OCI-LY7 (cell line): Measurements from ENCODE around the gene LFNG. TPM values are rescaled to one million over a fixed set of nuclear protein-coding genes. Genes with fewer than 3 reads are reported as not detected.

Experiments
- BruUV-seq: library from RNA; stranded (reverse); fragments of 400-500 nt; replicated peaks from 2 replicates; lab custom pipeline; 2021; lab: Mats Ljungman, UMichigan
- CTCF ChIA-PET: fragments of 300-600 bp; sonication (Branson Sonifier 250); formaldehyde crosslinking; loops from one replicate; lab custom pipeline; 2022; ENCODE audit warnings: antibody characterized with exemption; ENCODE audit not compliant: unreplicated experiment; lab: Charles Lee
- POLR2A ChIA-PET: fragments of 300-600 bp; sonication (Branson Sonifier 250); formaldehyde crosslinking; loops from one replicate; lab custom pipeline; 2022; ENCODE audit warnings: antibody characterized with exemption; lab: Charles Lee
- DNase-seq: peaks from one replicate; pipeline ENCODE4 v3.0.0-alpha.2; 2015; ENCODE audit warnings: low spot score
- H2AFZ ChIP-seq: fragments of 200-600 bp; sonication (generic), shearing (Covaris generic); 2 replicates; pipeline ENCODE4 v1.6.1; 2014; ENCODE audit warnings: mild to moderate bottlenecking, antibody characterized with exemption, low read length, moderate library complexity
- H3K27ac ChIP-seq: fragments of 200-600 bp; sonication (generic); 2 replicates; pipeline ENCODE4 v1.5.1; 2014; ENCODE audit warnings: mixed run types, low read depth, mild to moderate bottlenecking, moderate library complexity, low read length, inconsistent platforms; ENCODE audit not compliant: poor library complexity, severe bottlenecking
- H3K36me3 ChIP-seq: fragments of 200-600 bp; sonication (generic); 2 replicates; pipeline ENCODE4 v1.6.1; 2014; ENCODE audit warnings: mild to moderate bottlenecking, antibody characterized with exemption, low read length, moderate library complexity, mixed read lengths; ENCODE audit not compliant: insufficient read depth
- H3K4me1 ChIP-seq: fragments of 200-600 bp; sonication (generic); 2 replicates; pipeline ENCODE4 v1.5.1; 2014; ENCODE audit warnings: mild to moderate bottlenecking, low read length; ENCODE audit not compliant: insufficient read depth, poor library complexity, severe bottlenecking
- H3K4me2 ChIP-seq: fragments of 200-600 bp; sonication (generic); 2 replicates; pipeline ENCODE4 v1.6.1; 2014; ENCODE audit warnings: mild to moderate bottlenecking, low read length
- H3K4me3 ChIP-seq: fragments of 200-600 bp; sonication (generic); 2 replicates; pipeline ENCODE4 v1.5.1; 2014; ENCODE audit warnings: mild to moderate bottlenecking, low read depth, low read length; ENCODE audit not compliant: poor library complexity, severe bottlenecking
- H3K79me2 ChIP-seq: fragments of 200-600 bp; sonication (generic); 2 replicates; pipeline ENCODE4 v1.6.1; 2016; ENCODE audit warnings: low read depth, mild to moderate bottlenecking, low read length, moderate library complexity, mixed read lengths; ENCODE audit not compliant: insufficient read depth
- H3K9me2 ChIP-seq: fragments of 200-600 bp; sonication (generic); 2 replicates; pipeline ENCODE4 v1.6.1; 2016; ENCODE audit warnings: mild to moderate bottlenecking, low read length, mixed read lengths; ENCODE audit not compliant: insufficient read depth
- H3K9me3 ChIP-seq: fragments of 200-600 bp; sonication (generic); 2 replicates; pipeline ENCODE4 v1.6.1; 2014; ENCODE audit warnings: mild to moderate bottlenecking, mixed run types, low read length, mixed read lengths
- H4K20me1 ChIP-seq: fragments of 200-600 bp; sonication (generic); 2 replicates; pipeline ENCODE4 v1.6.1; 2014; ENCODE audit warnings: mild to moderate bottlenecking, antibody characterized with exemption, low read length, moderate library complexity, mixed read lengths; ENCODE audit not compliant: insufficient read depth
- EZH2phosphoT487 ChIP-seq: fragments of 200-600 bp; sonication (generic); IDR thresholded peaks from 2 replicates; pipeline ENCODE4 v1.6.1; 2018; ENCODE audit warnings: low read depth, borderline replicate concordance, mild to moderate bottlenecking, mixed run types, antibody characterized with exemption, low read length, moderate library complexity, mixed read lengths
- intact Hi-C: fragments of 100-400 bp; cut with micrococcal nuclease; formaldehyde crosslinking; loops from one replicate; pipeline ENCODE4 v1.10.0; 2022; ENCODE audit not compliant: unreplicated experiment
- total RNA-seq, 2 experiments: library from RNA; depleted of rRNA in 1 of 2; stranded (reverse); fragments of >200 nt in 1 of 2; shearing (Covaris generic) in 1 of 2; gene quantifications; 2 replicates each; pipeline ENCODE4 v1.2.3, GENCODE V29; 2014 to 2022
- TF ChIP-seq, protein P1 (sequence below): fragments of 200-600 bp; sonication (generic); conservative IDR thresholded peaks from 2 replicates; pipeline ENCODE4 v1.5.1; 2014; ENCODE audit warnings: mild to moderate bottlenecking, antibody characterized with exemption, low read length, moderate library complexity, mixed read lengths

The LFNG gene
- total RNA-seq, 2 experiments from 2014 or later: 1.2 to 2.1 TPM

DNA sequence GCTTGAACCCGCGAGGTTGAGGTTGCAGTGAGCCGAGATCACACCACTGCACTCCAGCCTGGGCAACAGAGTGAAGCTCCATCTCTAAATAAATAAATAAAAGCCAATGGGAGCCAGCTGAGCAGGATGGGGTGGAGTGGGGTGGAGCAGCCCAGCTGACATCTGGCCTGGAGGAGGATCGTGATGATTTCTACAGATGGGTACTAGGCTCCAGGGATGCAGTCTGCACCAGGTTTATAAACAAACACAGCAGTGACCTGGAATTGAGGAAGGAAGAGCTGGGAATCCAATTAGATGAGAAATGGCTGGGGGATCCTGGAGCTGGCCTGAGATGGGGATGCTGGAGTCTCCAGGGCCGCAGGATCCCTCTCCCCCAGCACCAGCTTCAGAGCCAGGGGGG is 36.1 kb upstream of the LFNG start:
- H3K4me2 ChIP-seq: no peak overlapping the region
- no peaks in the 10 kb centered on the region for H3K9me2 ChIP-seq
- intact Hi-C loops: no loop called here
- BruUV-seq: no TSS peak
- no peaks in the 10 kb centered on the region for H4K20me1 ChIP-seq
- POLR2A ChIA-PET: no interaction called here
- no peak overlapping the region for H3K4me3 ChIP-seq
- H3K27ac ChIP-seq: no peak overlapping the region
- H3K4me1 ChIP-seq: no peaks in the 10 kb centered on the region
- TF ChIP-seq, protein P1, sequence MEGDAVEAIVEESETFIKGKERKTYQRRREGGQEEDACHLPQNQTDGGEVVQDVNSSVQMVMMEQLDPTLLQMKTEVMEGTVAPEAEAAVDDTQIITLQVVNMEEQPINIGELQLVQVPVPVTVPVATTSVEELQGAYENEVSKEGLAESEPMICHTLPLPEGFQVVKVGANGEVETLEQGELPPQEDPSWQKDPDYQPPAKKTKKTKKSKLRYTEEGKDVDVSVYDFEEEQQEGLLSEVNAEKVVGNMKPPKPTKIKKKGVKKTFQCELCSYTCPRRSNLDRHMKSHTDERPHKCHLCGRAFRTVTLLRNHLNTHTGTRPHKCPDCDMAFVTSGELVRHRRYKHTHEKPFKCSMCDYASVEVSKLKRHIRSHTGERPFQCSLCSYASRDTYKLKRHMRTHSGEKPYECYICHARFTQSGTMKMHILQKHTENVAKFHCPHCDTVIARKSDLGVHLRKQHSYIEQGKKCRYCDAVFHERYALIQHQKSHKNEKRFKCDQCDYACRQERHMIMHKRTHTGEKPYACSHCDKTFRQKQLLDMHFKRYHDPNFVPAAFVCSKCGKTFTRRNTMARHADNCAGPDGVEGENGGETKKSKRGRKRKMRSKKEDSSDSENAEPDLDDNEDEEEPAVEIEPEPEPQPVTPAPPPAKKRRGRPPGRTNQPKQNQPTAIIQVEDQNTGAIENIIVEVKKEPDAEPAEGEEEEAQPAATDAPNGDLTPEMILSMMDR: no peak
- TF ChIP-seq EZH2phosphoT487: no peak
- H3K36me3 ChIP-seq: no peaks in the 10 kb centered on the region
- H3K79me2 ChIP-seq: no peaks in the 10 kb centered on the region
- no peaks in the 10 kb centered on the region for H3K9me3 ChIP-seq
- no peak for DNase-seq
- no peak overlapping the region for H2AFZ ChIP-seq
- CTCF ChIA-PET: no interaction called here

DNA sequence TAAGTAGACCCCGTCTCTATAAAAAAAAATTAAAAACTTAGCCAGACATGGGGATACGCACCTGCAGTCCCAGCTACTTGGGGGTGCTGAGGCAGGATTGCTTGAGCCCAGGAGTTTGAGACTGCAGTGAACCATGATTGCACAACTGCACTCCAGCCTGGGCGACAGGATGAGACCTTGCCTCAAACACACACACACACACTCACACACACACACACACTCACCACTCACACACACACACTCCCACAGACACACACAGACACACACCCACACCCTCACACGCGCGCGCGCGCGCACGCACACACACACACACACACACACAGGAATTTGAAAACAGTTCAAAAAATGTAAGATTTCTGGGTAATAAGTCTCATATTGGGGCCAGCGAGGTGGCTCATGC is 34.7 kb upstream of the LFNG start:
- no peak for DNase-seq
- ChIA-PET POLR2A (no interaction called here), CTCF (no interaction called here)
- no peak overlapping the region for H3K27ac ChIP-seq
- no peak overlapping the region for H2AFZ ChIP-seq
- no peak overlapping the region for H3K4me3 ChIP-seq
- no peaks in the 10 kb centered on the region for H3K79me2 ChIP-seq
- no peaks in the 10 kb centered on the region for H3K9me3 ChIP-seq
- H4K20me1 ChIP-seq: no peaks in the 10 kb centered on the region
- H3K36me3 ChIP-seq: no peaks in the 10 kb centered on the region
- no TSS peak for BruUV-seq
- no peaks in the 10 kb centered on the region for H3K4me1 ChIP-seq
- H3K4me2 ChIP-seq: no peak overlapping the region
- no peaks in the 10 kb centered on the region for H3K9me2 ChIP-seq
- TF ChIP-seq, protein P1: no peak
- intact Hi-C loops: no loop called here

DNA sequence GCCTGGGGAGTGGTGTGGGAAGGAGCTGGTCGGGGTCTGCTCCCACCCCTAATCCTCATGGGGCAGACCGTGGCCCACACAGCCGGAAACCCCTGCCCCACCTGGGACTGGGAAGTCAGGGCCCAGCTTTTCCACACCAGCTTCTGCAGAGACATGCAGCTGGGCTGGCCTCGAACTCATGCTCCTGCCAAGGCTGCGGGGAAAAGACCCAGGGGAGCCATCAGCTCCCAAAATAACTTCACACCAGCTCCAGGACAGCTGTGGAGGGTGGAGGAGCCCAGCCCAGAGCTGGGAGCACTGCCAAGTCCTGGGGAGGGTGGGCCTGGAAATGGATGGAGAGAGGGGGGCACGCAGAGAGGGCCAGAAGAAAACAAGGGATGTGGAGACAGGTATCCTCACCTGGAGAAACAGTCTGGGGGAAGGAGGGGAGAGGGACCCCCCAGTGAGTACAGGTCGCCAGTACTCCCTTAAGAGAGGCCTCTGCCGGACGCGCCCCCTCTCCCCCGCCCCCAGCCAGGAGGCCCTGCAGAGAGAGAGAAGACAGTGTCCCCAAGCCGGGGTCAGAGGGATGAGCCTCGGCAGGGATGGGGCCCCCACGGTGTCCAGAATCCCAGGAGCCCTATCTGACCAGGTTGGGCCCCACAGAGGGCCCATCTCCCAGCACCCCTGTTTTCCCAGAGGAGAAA is 31.8 kb upstream of the LFNG start:
- BruUV-seq: no TSS peak
- no peak overlapping the region for H3K27ac ChIP-seq
- DNase-seq: no peak
- no peaks in the 10 kb centered on the region for H3K9me3 ChIP-seq
- ChIA-PET POLR2A (no interaction called here), CTCF (no interaction called here)
- H3K4me3 ChIP-seq: no peak overlapping the region
- intact Hi-C loops: no loop called here
- no peaks in the 10 kb centered on the region for H3K9me2 ChIP-seq
- TF ChIP-seq EZH2phosphoT487: no peak
- TF ChIP-seq, protein P1: no peak
- no peaks in the 10 kb centered on the region for H3K36me3 ChIP-seq
- no peaks in the 10 kb centered on the region for H4K20me1 ChIP-seq
- H3K79me2 ChIP-seq: no peaks in the 10 kb centered on the region
- no peak overlapping the region for H3K4me2 ChIP-seq
- no peaks in the 10 kb centered on the region for H3K4me1 ChIP-seq
- H2AFZ ChIP-seq: no peak overlapping the region
